H9 (cell line): ENCODE data around the gene ZNF66. TPM values are rescaled to one million over a fixed set of nuclear protein-coding genes. Genes with fewer than 3 reads are reported as not detected.
"Not testable (repeated sequence)": the region's sequence is repeated elsewhere in the genome, so short reads cannot be mapped to it uniquely, and the experiment has no call there.

ENCODE experiments used
- DNase-seq: peaks from one replicate; pipeline ENCODE4 v3.0.0-alpha.2; 2017
- H2AFZ ChIP-seq: one replicate; pipeline ENCODE4 v1.6.1; 2013; ENCODE audit warnings: mild to moderate bottlenecking, low read length, control low read depth, moderate library complexity
- H2AK5ac ChIP-seq: 2 replicates; pipeline ENCODE4 v1.6.1; 2013; ENCODE audit warnings: low read length, control low read depth, mixed read lengths; ENCODE audit not compliant: insufficient read length
- H2BK120ac ChIP-seq: one replicate; pipeline ENCODE4 v1.6.1; 2013; ENCODE audit warnings: low read depth, mild to moderate bottlenecking, low read length, control low read depth, inconsistent platforms; ENCODE audit not compliant: poor library complexity, severe bottlenecking
- H2BK12ac ChIP-seq: 2 replicates; pipeline ENCODE4 v1.6.1; 2013; ENCODE audit warnings: low read length, control low read depth, mixed read lengths, low read depth; ENCODE audit not compliant: insufficient read length
- H2BK15ac ChIP-seq: 2 replicates; pipeline ENCODE4 v1.6.1; 2013; ENCODE audit warnings: low read depth, low read length, control low read depth
- H2BK20ac ChIP-seq: one replicate; pipeline ENCODE4 v1.6.1; 2013; ENCODE audit warnings: low read depth, mild to moderate bottlenecking, low read length, control low read depth, inconsistent platforms; ENCODE audit not compliant: poor library complexity, severe bottlenecking
- H2BK5ac ChIP-seq: 2 replicates; pipeline ENCODE4 v1.6.1; 2013; ENCODE audit warnings: low read length, control low read depth, mixed read lengths; ENCODE audit not compliant: insufficient read length
- H3K14ac ChIP-seq: 2 replicates; pipeline ENCODE4 v1.6.1; 2013; ENCODE audit warnings: low read length, control low read depth; ENCODE audit not compliant: insufficient read depth
- H3K18ac ChIP-seq: 2 replicates; pipeline ENCODE4 v1.6.1; 2013; ENCODE audit warnings: low read depth, mild to moderate bottlenecking, mixed read lengths, low read length, control low read depth; ENCODE audit not compliant: insufficient read length
- H3K23ac ChIP-seq: 2 replicates; pipeline ENCODE4 v1.6.1; 2013; ENCODE audit warnings: low read length, control low read depth, mixed read lengths, low read depth; ENCODE audit not compliant: insufficient read length
- H3K23me2 ChIP-seq: 2 replicates; pipeline ENCODE4 v1.6.1; 2013; ENCODE audit warnings: low read depth, mild to moderate bottlenecking, mixed read lengths, low read length, control low read depth; ENCODE audit not compliant: insufficient read length, poor library complexity, severe bottlenecking
- H3K27ac ChIP-seq: 2 replicates; pipeline ENCODE4 v1.5.1; 2013; ENCODE audit warnings: low read length, control low read depth, mixed read lengths, low read depth; ENCODE audit not compliant: insufficient read length
- H3K27me3 ChIP-seq: 2 replicates; pipeline ENCODE4 v1.6.1; 2013; ENCODE audit warnings: low read length, control low read depth, inconsistent platforms; ENCODE audit not compliant: insufficient read depth
- H3K4ac ChIP-seq: 2 replicates; pipeline ENCODE4 v1.6.1; 2013; ENCODE audit warnings: low read depth, mild to moderate bottlenecking, control low read depth, inconsistent platforms, low read length, moderate library complexity
- H3K4me1 ChIP-seq: 2 replicates; pipeline ENCODE4 v1.6.1; 2013; ENCODE audit warnings: low read length, control low read depth, inconsistent platforms; ENCODE audit not compliant: insufficient read depth
- H3K4me2 ChIP-seq: 2 replicates; pipeline ENCODE4 v1.6.1; 2013; ENCODE audit warnings: low read length, control low read depth, mixed read lengths; ENCODE audit not compliant: insufficient read length, insufficient read depth
- H3K56ac ChIP-seq: 2 replicates; pipeline ENCODE4 v1.6.1; 2013; ENCODE audit warnings: low read depth, mild to moderate bottlenecking, mixed read lengths, low read length, control low read depth; ENCODE audit not compliant: insufficient read length
- H3K79me1 ChIP-seq: 2 replicates; pipeline ENCODE4 v1.6.1; 2013; ENCODE audit warnings: low read depth, mild to moderate bottlenecking, moderate library complexity, low read length, control low read depth, inconsistent platforms; ENCODE audit not compliant: insufficient read depth, poor library complexity, severe bottlenecking
- H3K79me2 ChIP-seq: 2 replicates; pipeline ENCODE4 v1.6.1; 2013; ENCODE audit warnings: low read length, control low read depth, inconsistent platforms; ENCODE audit not compliant: insufficient read depth
- H3K9ac ChIP-seq: 2 replicates; pipeline ENCODE4 v1.6.1; 2013; ENCODE audit warnings: low read length, control low read depth, mixed read lengths; ENCODE audit not compliant: insufficient read length; ENCODE audit errors: extremely low read depth
- H3K9me3 ChIP-seq: one replicate; pipeline ENCODE4 v1.6.1; 2013; ENCODE audit warnings: low read depth, low read length, inconsistent platforms; ENCODE audit not compliant: control insufficient read depth
- H3T11ph ChIP-seq: one replicate; pipeline ENCODE4 v1.6.1; 2013; ENCODE audit warnings: mild to moderate bottlenecking, low read length, control low read depth, inconsistent platforms
- H4K20me1 ChIP-seq: one replicate; pipeline ENCODE4 v1.6.1; 2013; ENCODE audit not compliant: control insufficient read depth, insufficient read length, insufficient read depth
- H4K5ac ChIP-seq: 2 replicates; pipeline ENCODE4 v1.6.1; 2013; ENCODE audit warnings: low read depth, mild to moderate bottlenecking, mixed read lengths, low read length, control low read depth; ENCODE audit not compliant: insufficient read length
- H4K8ac ChIP-seq: replicated peaks from 2 replicates; pipeline ENCODE4 v1.6.1; 2013; ENCODE audit warnings: low read length, control low read depth, mixed read lengths, low read depth; ENCODE audit not compliant: insufficient read length
- H4K91ac ChIP-seq: 2 replicates; pipeline ENCODE4 v1.6.1; 2013; ENCODE audit warnings: low read depth, mild to moderate bottlenecking, moderate library complexity, mixed read lengths, low read length, control low read depth; ENCODE audit not compliant: insufficient read length
- H3K27ac Mint-ChIP-seq, 3 experiments: 2 replicates in 2 of 3; 3 replicates in 1 of 3; pipeline ENCODE4 v1.8.0; 2020 to 2021; ENCODE audit warnings: mixed read lengths in 3 of 3, mild to moderate bottlenecking in 1 of 3, moderate library complexity in 1 of 3
- H3K27me3 Mint-ChIP-seq: 2 replicates; pipeline ENCODE4 v1.8.0; 2021; ENCODE audit warnings: low read depth, mild to moderate bottlenecking, moderate library complexity, mixed read lengths
- H3K36me3 Mint-ChIP-seq, 3 experiments: 2 replicates in 2 of 3; 3 replicates in 1 of 3; pipeline ENCODE4 v1.8.0; 2020 to 2021; ENCODE audit warnings: low read depth in 3 of 3, mixed read lengths in 3 of 3; ENCODE audit not compliant: insufficient read depth in 1 of 3
- H3K4me1 Mint-ChIP-seq, 2 experiments: 2 replicates each; pipeline ENCODE4 v1.8.0; 2020; ENCODE audit warnings: mixed read lengths in 2 of 2
- H3K4me3 Mint-ChIP-seq, 2 experiments: 2 replicates in 1 of 2; 3 replicates in 1 of 2; pipeline ENCODE4 v1.8.0; 2020 to 2021; ENCODE audit warnings: mild to moderate bottlenecking in 2 of 2, mixed read lengths in 2 of 2, moderate library complexity in 1 of 2
- H3K9me3 Mint-ChIP-seq, 2 experiments: 2 replicates in 1 of 2; 3 replicates in 1 of 2; pipeline ENCODE4 v1.8.0; 2020; ENCODE audit warnings: mild to moderate bottlenecking in 2 of 2, mixed read lengths in 2 of 2, moderate library complexity in 1 of 2
- CTCF ChIP-seq: fragments of 200-600 bp; sonication (generic); conservative IDR thresholded peaks from 3 replicates; pipeline ENCODE4 v1.8.0; 2021; ENCODE audit warnings: antibody characterized with exemption, mild to moderate bottlenecking
- WGBS: extraction: QIAGEN DNeasy Blood & Tissue Kit; methylation state at CpG from one replicate; pipeline ENCODE4 v1.1.7; 2013; ENCODE audit warnings: missing lambda C conversion rate, low lambda C conversion rate, mixed read lengths; ENCODE audit not compliant: insufficient read length; ENCODE audit errors: extremely low coverage; 5-methylcytosine and 5-hydroxymethylcytosine counted together
- long read RNA-seq: library from polyadenylated mRNA; unstranded; transcript quantifications from one replicate; pipeline ENCODE4 v2.0.0, GENCODE V29; 2020
- total RNA-seq: library from RNA; stranded (reverse); gene quantifications from 2 replicates; pipeline ENCODE4 v1.2.1, GENCODE V29; 2021

Gene ZNF66
- total RNA-seq = 32.9 and 34.0 TPM in 2 replicates
- long read RNA-seq, transcript ZNF66-201 (4 exons, 1,745 nt) = major isoform, 144 of 212 reads
- long read RNA-seq, transcript ZNF66-203 (4 exons, 757 nt) = minor isoform, 17 of 212 reads
- long read RNA-seq, partial matches to known transcripts = 11 of 212 reads
- long read RNA-seq, other reads (novel, unspliced or antisense) = 40 of 212 reads

GRCh38 chr19:20776083-20777076 is at the start of gene ZNF66:
ZNF66 (plus strand) TSS chr19:20776304; CDS start chr19:20776448, 144 bp downstream.
- Histone ChIP-seq H2BK12ac (no peak within 1 kb of the TSS), H3K4ac (no peak within 1 kb of the TSS), H3K27me3 (no peaks in the 10 kb centered on the region), H4K5ac (no peak within 1 kb of the TSS), H2BK20ac (no peak within 1 kb of the TSS), H2BK5ac (no peak within 1 kb of the TSS), H4K91ac (no peak within 1 kb of the TSS), H3K4me2 (peak within 1 kb of the TSS; percentile 56), H3T11ph (no peak within 1 kb of the TSS), H2BK120ac (no peak within 1 kb of the TSS), H3K27ac (no peak within 1 kb of the TSS), H3K56ac (no peak within 1 kb of the TSS), H3K9me3 (no peaks in the 10 kb centered on the region), H3K9ac (peak within 1 kb of the TSS; percentile 90), H3K14ac (peak within 1 kb of the TSS; percentile 94), H3K79me2 (peaks cover 8% of the 10 kb centered on the region; the same call in 1 of the 2 replicates), H4K20me1 (no peaks in the 10 kb centered on the region), H2BK15ac (no peak within 1 kb of the TSS), H3K23me2 (no peaks in the 10 kb centered on the region), H2AK5ac (no peak within 1 kb of the TSS), H3K79me1 (no peaks in the 10 kb centered on the region), H4K8ac (no peak within 1 kb of the TSS), H3K23ac (no peak within 1 kb of the TSS), H3K18ac (peak within 1 kb of the TSS; percentile 75), H2AFZ (no peak within 1 kb of the TSS), H3K4me1 (no peaks in the 10 kb centered on the region)
- Mint-ChIP-seq H3K36me3 (peaks cover 28 to 31% (median 30%) of the 10 kb centered on the region in 3 experiments), H3K27me3 (no peaks in the 10 kb centered on the region), H3K4me3 (peak within 1 kb of the TSS; percentile 99 to 100), H3K4me1 (peaks cover 9 to 12% of the 10 kb centered on the region in 2 experiments), H3K27ac (peak within 1 kb of the TSS; percentile 97 to 99 (median 99)), H3K9me3 (peaks cover 3 to 18% of the 10 kb centered on the region in 2 experiments)
- DNase-seq = peak; percentile 97
- TF ChIP-seq CTCF = no peak
- WGBS = no CpG with 5 or more reads among the region's 42 CpGs

GRCh38 chr19:20750169-20750568 is 25.9 kb upstream of the ZNF66 start:
- not testable (repeated sequence) for H2AFZ ChIP-seq, H3K4me2 ChIP-seq, H3K36me3 Mint-ChIP-seq, H3K79me1 ChIP-seq, H2BK20ac ChIP-seq, H3K27ac ChIP-seq, DNase-seq, H3K27ac Mint-ChIP-seq, H3K4ac ChIP-seq, H3K23me2 ChIP-seq, H3K4me3 Mint-ChIP-seq, H3K14ac ChIP-seq, H2BK15ac ChIP-seq, H3K18ac ChIP-seq, H3K27me3 ChIP-seq, H3K4me1 ChIP-seq, H4K91ac ChIP-seq, H3K4me1 Mint-ChIP-seq, H3K27me3 Mint-ChIP-seq, H3K9me3 ChIP-seq, H2BK120ac ChIP-seq, H3K23ac ChIP-seq, H4K8ac ChIP-seq, H3T11ph ChIP-seq, H3K9ac ChIP-seq, H3K79me2 ChIP-seq, H4K20me1 ChIP-seq, H2AK5ac ChIP-seq, H2BK12ac ChIP-seq, H2BK5ac ChIP-seq, H4K5ac ChIP-seq, H3K56ac ChIP-seq
- H3K9me3 Mint-ChIP-seq = peaks cover 64 to 71% of the 10 kb centered on the region in 2 experiments
- no CpG with 5 or more reads among the region's 6 CpGs for WGBS
